ENCODE results near the gene SLC34A1.
"Not testable (repeated sequence)": the region's sequence is repeated elsewhere in the genome, so short reads cannot be mapped to it uniquely, and the experiment has no call there.

SLC34A1 gene

DNA sequence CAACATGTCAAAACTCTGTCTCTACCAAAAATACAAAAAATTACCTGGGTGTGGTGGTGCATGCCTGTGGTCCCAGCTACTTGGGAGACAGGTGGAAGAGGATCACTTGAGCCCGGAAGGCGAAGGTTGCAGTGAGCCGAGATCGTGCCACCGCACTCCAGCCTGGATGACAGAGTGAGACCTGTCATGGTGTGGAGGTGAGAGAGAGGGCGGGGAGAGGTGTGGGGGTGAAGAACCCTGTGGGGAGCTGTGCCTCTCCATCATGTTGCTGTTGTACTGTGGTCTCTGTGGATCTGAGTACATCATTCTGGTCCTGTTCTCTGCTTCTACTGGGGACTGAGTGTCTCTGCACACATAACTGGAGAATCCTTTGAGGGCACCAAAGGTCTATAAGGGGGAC is 11.3 kb upstream of the SLC34A1 start:
- H3K9ac ChIP-seq (ENCODE audit: low read length), result no peak overlapping the region
- no peaks in the 10 kb centered on the region for H3K36me3 ChIP-seq (ENCODE audit: control insufficient read depth, insufficient read depth, low read length)
- peaks cover 35% of the 10 kb centered on the region for H3K4me1 ChIP-seq (ENCODE audit: control insufficient read depth, insufficient read depth, low read length)

DNA sequence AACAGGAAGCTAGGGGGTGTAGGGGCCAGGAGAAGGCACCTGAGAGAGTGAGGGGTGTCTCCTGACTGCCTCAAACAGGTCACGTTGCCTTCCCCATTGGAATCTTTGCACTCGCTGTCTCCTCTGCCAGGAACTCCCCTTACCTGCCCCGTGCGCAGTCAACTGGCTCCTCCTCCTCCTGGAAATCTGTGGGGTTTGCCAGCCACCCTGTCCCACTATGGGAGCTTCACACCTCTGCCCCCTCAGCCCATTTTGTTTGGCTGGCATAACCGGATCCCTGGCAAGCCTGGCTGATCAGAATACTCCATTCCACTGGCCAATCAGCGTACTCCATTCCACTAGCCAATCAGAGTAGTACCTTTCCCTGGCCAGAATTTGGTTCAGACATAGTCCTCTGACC is 10.4 kb upstream of the SLC34A1 start:
- H3K9me3 ChIP-seq (ENCODE audit: control insufficient read depth, low read length), result no peaks in the 10 kb centered on the region
- H3K9ac ChIP-seq (ENCODE audit: low read length), result no peak overlapping the region
- H3K36me3 ChIP-seq (ENCODE audit: control insufficient read depth, insufficient read depth, low read length), result no peaks in the 10 kb centered on the region
- no peak overlapping the region for H3K4me3 ChIP-seq (ENCODE audit: low read length)
- no peaks in the 10 kb centered on the region for H3K27me3 ChIP-seq (ENCODE audit: control insufficient read depth, insufficient read depth, low read length)
- H3K4me1 ChIP-seq (ENCODE audit: control insufficient read depth, insufficient read depth, low read length), result peaks cover 26% of the 10 kb centered on the region

More for the DNA sequence above, 11.3 kb upstream of the SLC34A1 start:
- H3K27me3 ChIP-seq (ENCODE audit: control insufficient read depth, insufficient read depth, low read length), result no peaks in the 10 kb centered on the region
- H3K4me3 ChIP-seq (ENCODE audit: low read length), result no peak overlapping the region
- H3K9me3 ChIP-seq (ENCODE audit: control insufficient read depth, low read length), result no peaks in the 10 kb centered on the region

DNA sequence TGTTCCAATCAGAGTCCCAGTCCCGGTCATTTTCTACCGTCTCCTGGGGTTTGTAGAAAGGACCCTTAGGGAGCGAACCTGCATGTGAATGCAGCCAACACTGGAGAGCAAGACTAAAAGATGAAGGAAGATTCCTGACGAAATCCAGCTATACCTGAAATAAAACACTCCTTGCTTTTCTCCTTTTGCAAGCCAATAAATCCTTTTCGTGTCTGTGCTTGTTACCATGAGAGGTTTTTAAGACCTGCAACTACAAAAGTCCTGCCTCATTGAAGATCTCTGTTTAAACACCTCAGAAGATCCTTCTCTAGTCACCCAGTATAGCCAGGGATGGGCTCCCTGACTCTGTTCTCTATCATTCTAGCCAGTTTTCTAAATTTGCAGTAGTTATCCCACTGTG is 10.0 kb upstream of the SLC34A1 start:
- Histone ChIP-seq H3K9me3 (ENCODE audit: control insufficient read depth, low read length) (no peaks in the 10 kb centered on the region), H3K9ac (ENCODE audit: low read length) (no peak overlapping the region), H3K27me3 (ENCODE audit: control insufficient read depth, insufficient read depth, low read length) (no peaks in the 10 kb centered on the region), H3K36me3 (ENCODE audit: control insufficient read depth, insufficient read depth, low read length) (no peaks in the 10 kb centered on the region), H3K4me1 (ENCODE audit: control insufficient read depth, insufficient read depth, low read length) (peaks cover 24% of the 10 kb centered on the region), H3K4me3 (ENCODE audit: low read length) (no peak overlapping the region)

DNA sequence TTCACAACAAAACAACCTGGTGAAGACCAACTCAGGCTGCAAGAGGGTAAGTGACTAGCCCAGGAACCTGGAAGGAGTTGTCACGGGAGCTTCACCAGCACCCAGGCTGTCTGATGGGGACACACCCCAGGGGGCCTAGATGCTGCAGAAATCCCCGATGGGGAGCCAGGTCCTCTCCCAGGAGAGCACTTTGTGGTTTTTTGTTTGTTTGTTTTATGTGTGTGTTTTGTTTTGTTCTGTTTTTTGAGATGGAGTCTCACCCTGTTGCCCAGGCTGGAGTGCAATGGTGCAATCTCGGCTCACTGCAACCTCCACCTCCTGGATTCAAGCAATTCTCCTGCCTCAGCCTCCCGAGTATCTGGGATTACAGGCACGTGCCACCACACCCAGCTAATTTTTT is 8.7 kb upstream of the SLC34A1 start:
- H3K27me3 ChIP-seq (ENCODE audit: control insufficient read depth, insufficient read depth, low read length); H3K9ac ChIP-seq (ENCODE audit: low read length); H3K4me3 ChIP-seq (ENCODE audit: low read length); H3K9me3 ChIP-seq (ENCODE audit: control insufficient read depth, low read length); H3K36me3 ChIP-seq (ENCODE audit: control insufficient read depth, insufficient read depth, low read length): not testable (repeated sequence)
- peaks cover 14% of the 10 kb centered on the region for H3K4me1 ChIP-seq (ENCODE audit: control insufficient read depth, insufficient read depth, low read length)

DNA sequence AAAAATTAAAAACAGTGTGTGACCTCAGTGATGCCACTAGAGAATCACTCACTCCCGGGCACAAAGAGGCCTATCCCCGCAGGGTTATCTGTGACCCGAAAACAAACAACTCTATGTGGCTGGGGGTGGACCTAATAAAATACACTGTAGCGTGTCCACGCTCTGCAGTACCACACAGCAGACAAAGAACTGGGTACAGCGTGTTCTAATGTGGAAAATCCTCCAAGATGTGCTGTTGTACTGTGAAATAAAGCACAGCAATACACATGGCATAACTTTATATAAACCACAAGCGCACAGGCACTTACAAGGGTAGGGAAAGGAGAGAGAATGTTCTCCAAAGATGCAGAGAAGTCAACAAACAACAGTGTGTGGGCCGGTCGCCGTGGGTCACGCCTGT is 8.1 kb upstream of the SLC34A1 start:
- Histone ChIP-seq H3K4me1 (ENCODE audit: control insufficient read depth, insufficient read depth, low read length) (peaks cover 11% of the 10 kb centered on the region), H3K27me3 (ENCODE audit: control insufficient read depth, insufficient read depth, low read length) (no peaks in the 10 kb centered on the region), H3K36me3 (ENCODE audit: control insufficient read depth, insufficient read depth, low read length) (no peaks in the 10 kb centered on the region), H3K4me3 (ENCODE audit: low read length) (no peak overlapping the region), H3K9ac (ENCODE audit: low read length) (no peak overlapping the region), H3K9me3 (ENCODE audit: control insufficient read depth, low read length) (no peaks in the 10 kb centered on the region)

DNA sequence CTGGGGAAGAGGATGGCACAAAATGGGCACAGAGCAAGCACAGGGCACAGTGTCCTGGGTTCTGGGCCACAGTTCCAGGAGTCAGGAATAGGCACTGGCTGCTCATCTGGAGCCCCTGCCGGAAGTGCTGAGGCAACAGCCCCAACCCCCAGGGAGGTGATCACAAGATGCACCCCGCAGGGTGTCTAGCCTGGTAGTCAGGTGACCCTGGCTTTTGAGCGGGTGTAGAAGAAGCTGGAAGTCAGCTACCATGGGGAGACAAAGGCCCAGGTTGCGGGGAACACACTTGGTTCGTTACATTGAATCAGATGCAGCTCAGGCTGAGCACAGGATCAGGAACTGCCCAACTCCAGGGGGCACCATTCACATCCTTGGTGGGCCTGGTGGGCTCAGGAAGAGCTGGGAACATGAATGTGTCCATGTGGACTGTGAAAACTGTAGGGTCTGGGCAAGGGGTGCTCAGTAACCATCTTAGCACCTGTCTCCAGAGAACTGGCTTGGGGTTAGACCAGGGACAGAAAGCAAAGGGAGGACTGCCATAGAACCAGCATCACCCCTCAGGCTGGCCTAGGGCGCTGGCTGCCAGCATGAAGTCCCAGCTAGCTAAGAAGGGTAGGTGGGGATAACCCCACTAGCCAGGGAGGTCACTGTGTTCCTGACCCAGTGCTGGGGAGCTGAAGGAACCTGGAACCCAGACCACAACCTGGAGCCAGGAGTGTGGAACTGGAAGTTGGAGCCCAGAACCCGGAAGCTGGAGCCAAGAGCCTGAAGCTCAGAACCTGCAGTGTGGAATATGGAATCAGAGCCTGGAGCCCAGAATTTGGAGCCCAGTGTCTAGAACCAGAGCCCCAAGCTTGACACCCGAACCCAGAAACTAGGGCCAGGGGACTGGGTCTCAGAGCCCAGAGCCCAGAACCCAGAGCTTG is 6.1 kb upstream of the SLC34A1 start:
- no peaks in the 10 kb centered on the region for H3K27me3 ChIP-seq (ENCODE audit: control insufficient read depth, insufficient read depth, low read length)
- H3K9me3 ChIP-seq (ENCODE audit: control insufficient read depth, low read length), result no peaks in the 10 kb centered on the region
- H3K4me3 ChIP-seq (ENCODE audit: low read length), result no peak overlapping the region
- peaks cover 4% of the 10 kb centered on the region for H3K4me1 ChIP-seq (ENCODE audit: control insufficient read depth, insufficient read depth, low read length)
- no peak overlapping the region for H3K9ac ChIP-seq (ENCODE audit: low read length)
- no peaks in the 10 kb centered on the region for H3K36me3 ChIP-seq (ENCODE audit: control insufficient read depth, insufficient read depth, low read length)

DNA sequence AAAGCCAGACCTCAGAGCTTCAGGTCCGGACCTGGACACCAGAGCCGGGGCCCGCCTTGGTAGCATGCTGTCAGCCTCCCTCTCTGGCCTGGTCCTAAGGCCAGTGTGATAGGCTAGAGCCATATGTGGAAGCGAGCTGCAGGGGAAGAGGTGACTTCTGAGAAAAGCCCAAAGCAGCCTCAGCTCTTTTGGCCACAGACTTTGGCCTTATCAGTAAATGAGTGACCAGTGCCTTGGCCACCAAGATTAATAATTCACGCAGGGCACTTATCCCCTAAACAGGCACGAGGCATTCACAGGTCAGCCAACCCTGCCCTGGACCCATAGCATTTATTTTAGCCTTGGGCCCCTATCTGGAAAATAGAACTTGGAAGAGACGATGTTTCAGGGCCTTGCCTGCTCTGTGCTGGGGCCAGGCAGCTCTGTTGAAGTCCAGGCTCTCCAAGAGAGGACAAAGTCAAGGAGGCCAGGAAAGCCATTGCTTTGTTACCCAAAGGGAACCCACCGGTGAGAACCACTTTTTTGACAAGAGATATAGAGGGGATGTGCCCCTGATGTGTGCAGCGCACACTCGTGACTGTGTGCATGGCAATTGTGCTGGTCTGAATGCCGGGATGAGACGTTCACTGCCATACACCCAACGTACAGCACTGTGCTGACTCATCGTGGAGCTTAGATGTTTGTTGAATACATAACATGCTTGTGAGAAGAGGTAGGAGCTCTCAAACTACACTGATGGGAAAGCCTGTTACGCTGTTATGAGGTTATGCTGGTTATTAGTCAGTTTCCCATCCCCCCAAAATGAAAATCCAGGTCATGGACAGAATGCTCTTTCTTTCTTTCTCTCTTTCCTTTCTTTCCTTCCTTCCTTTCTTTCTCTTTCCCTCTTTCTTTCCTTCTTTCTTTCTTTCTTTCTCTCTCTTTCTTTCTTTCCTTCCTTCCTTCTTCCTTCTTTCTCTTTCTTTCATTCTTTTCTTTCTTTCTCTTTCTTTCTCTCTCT is 5.0 kb upstream of the SLC34A1 start:
- Histone ChIP-seq H3K36me3 (ENCODE audit: control insufficient read depth, insufficient read depth, low read length) (no peaks in the 10 kb centered on the region), H3K27me3 (ENCODE audit: control insufficient read depth, insufficient read depth, low read length) (no peaks in the 10 kb centered on the region), H3K9ac (ENCODE audit: low read length) (no peak overlapping the region), H3K4me1 (ENCODE audit: control insufficient read depth, insufficient read depth, low read length) (peaks cover 4% of the 10 kb centered on the region), H3K9me3 (ENCODE audit: control insufficient read depth, low read length) (no peaks in the 10 kb centered on the region), H3K4me3 (ENCODE audit: low read length) (no peak overlapping the region)

DNA sequence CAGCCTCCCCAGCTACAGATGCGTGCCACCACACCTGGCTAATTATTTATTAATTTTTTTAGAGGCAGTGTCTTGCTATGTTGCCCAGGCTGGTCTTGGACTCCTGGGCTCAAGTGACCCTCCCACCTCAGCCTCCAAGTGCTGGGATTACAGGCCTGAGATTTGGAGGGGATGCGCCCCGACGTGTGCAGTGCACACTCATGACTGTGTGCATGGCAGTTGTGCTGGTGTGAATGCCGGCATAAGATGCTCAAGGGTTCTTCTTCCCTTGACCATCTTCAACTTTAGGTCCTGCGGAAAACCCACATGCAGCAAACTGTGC is 3.5 kb upstream of the SLC34A1 start:
- H3K4me3 ChIP-seq (ENCODE audit: low read length), result no peak overlapping the region
- no peaks in the 10 kb centered on the region for H3K27me3 ChIP-seq (ENCODE audit: control insufficient read depth, insufficient read depth, low read length)
- no peaks in the 10 kb centered on the region for H3K36me3 ChIP-seq (ENCODE audit: control insufficient read depth, insufficient read depth, low read length)
- no peak overlapping the region for H3K9ac ChIP-seq (ENCODE audit: low read length)
- H3K9me3 ChIP-seq (ENCODE audit: control insufficient read depth, low read length), result no peaks in the 10 kb centered on the region
- H3K4me1 ChIP-seq (ENCODE audit: control insufficient read depth, insufficient read depth, low read length), result peaks cover 4% of the 10 kb centered on the region

DNA sequence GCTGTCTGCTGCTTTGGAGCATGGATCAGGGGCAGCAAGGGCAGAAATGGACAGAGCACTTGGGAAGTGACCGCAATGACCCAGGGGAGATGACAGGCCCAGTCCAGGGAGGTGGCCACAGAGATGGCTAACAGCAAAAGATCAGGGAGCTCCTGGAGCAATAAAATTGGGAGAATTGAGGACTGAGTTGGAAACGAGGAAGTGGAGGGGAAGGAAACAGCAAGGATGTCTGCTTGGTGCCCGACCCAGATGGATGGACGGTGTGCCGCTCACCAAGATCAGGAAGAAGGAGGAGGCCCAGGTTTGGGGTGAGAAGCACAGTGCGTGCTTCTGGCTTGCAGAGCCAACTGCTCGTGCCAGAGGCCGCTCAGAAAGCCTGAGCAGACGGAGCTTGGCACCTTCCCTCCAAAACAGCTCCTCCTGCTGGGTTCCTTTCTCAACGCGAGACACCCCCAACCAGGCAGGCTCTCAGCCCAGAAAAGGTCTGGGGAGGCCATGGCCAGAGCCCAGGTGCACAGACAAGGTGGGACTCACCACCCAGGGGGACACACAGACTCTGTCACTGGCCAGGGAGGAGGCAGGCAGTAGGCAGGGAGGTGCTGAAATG is 1.7 kb upstream of the SLC34A1 start:
- H3K4me1 ChIP-seq (ENCODE audit: control insufficient read depth, insufficient read depth, low read length), result peaks cover 4% of the 10 kb centered on the region
- H3K9me3 ChIP-seq (ENCODE audit: control insufficient read depth, low read length), result no peaks in the 10 kb centered on the region
- no peak overlapping the region for H3K4me3 ChIP-seq (ENCODE audit: low read length)
- no peak overlapping the region for H3K9ac ChIP-seq (ENCODE audit: low read length)
- H3K27me3 ChIP-seq (ENCODE audit: control insufficient read depth, insufficient read depth, low read length), result no peaks in the 10 kb centered on the region
- no peaks in the 10 kb centered on the region for H3K36me3 ChIP-seq (ENCODE audit: control insufficient read depth, insufficient read depth, low read length)

DNA sequence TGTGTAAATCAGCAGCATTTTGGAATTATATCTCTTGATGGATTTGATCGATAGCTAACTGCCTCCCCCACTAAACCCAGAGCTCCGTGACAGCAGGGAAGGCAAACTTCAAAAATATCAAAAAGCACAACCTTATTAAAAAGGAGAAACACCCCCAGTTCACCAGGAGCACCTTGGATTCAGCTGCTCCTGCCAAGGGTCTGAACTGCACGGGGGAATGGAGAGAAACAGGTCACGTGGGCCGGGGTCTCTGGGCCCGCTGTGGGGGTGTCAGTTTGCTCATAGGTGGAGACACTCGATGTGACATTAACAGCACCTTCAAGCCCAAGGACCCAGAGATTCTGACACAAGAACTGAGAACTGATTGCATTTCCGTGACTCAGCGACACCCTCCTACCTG is 1.1 kb upstream of the SLC34A1 start:
- Histone ChIP-seq H3K27me3 (ENCODE audit: control insufficient read depth, insufficient read depth, low read length) (no peaks in the 10 kb centered on the region), H3K9me3 (ENCODE audit: control insufficient read depth, low read length) (no peaks in the 10 kb centered on the region), H3K4me1 (ENCODE audit: control insufficient read depth, insufficient read depth, low read length) (peaks cover 4% of the 10 kb centered on the region), H3K4me3 (ENCODE audit: low read length) (no peak overlapping the region), H3K36me3 (ENCODE audit: control insufficient read depth, insufficient read depth, low read length) (no peaks in the 10 kb centered on the region), H3K9ac (ENCODE audit: low read length) (no peak overlapping the region)

DNA sequence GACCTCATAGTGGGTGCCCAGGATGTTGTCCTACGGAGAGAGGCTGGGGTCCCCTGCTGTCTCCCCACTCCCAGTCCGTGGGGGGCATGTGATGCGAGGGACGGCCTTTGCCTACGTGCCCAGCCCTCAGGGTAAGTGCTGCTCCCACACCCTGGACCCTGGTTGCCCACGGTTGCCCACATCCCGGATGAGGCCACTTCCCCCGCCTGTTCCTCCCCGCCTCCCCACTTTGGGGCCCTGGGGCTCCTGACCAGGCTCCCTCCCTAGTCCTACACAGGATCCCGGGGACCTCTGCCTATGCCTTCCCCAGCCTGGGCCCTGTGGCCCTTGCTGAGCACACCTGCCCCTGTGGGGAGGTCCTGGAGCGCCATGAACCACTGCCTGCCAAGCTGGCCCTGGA is 1.5 kb downstream of the SLC34A1 start:
- Histone ChIP-seq H3K9me3 (ENCODE audit: control insufficient read depth, low read length) (no peaks in the 10 kb centered on the region), H3K36me3 (ENCODE audit: control insufficient read depth, insufficient read depth, low read length) (no peaks in the 10 kb centered on the region), H3K9ac (ENCODE audit: low read length) (no peak overlapping the region), H3K27me3 (ENCODE audit: control insufficient read depth, insufficient read depth, low read length) (no peaks in the 10 kb centered on the region), H3K4me3 (ENCODE audit: low read length) (no peak overlapping the region), H3K4me1 (ENCODE audit: control insufficient read depth, insufficient read depth, low read length) (peaks cover 5% of the 10 kb centered on the region)

DNA sequence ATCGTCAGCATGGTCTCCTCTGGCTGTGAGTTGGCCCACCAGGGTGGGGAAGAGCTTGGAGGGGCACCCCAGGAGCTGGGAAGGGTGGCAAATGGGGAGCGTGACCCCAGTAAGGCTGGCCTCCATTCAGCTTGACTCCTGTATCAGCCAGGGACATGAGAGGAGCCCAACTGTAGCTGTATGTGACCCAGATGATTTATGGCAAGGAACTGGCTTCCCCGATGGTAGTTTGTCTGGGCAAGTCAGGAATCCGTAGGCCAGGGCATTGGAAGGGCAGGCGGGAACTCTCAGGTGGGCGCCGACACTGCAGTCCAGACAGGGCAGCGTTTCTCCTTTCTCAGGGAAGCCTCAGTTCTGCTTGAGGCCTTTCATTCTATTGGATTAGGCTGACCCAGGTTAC is 2.3 kb downstream of the SLC34A1 start:
- Histone ChIP-seq H3K9ac (ENCODE audit: low read length) (no peak overlapping the region), H3K4me1 (ENCODE audit: control insufficient read depth, insufficient read depth, low read length) (peaks cover 7% of the 10 kb centered on the region), H3K27me3 (ENCODE audit: control insufficient read depth, insufficient read depth, low read length) (no peaks in the 10 kb centered on the region), H3K4me3 (ENCODE audit: low read length) (no peak overlapping the region), H3K36me3 (ENCODE audit: control insufficient read depth, insufficient read depth, low read length) (no peaks in the 10 kb centered on the region), H3K9me3 (ENCODE audit: control insufficient read depth, low read length) (no peaks in the 10 kb centered on the region)
